ENCODE data around the gene KRT4.

DNA sequence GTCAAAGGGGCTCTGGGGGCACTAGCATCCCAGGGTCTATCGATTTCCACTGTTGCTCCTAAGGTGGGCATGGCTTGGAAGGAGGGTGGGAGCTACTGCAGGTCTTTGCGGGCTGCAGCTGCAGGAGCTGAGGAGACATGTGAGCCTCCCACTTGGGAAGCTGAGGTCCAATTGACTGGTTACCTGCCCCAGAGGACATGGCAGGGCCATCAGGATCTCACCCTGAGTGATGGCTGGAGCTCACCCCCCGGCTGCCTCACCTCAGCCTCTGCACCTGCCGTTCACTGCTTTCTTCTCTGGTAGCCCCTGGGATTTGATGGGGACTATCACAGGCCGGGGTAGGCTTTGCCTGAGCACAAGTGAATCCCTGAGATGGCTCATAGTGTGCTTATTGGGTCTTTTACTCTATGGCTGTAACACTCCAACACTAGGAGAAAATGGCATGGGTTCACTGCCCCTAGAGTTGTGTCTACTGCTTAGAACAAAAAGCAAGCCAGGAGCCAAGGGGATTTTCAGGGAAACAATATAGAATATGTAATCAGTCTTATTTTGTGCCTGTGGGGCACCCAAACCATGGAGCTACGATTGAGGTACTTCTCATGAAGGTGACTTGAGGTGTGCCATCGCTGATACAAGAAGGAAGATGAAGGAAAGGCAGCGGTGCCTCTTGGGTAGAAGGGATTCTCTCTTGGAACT lies 3.2 kb upstream of the KRT4 start:
- no peak for TF ChIP-seq POLR2A (IDR thresholded peaks at IDR 0.05)
- TF ChIP-seq, protein P1, sequence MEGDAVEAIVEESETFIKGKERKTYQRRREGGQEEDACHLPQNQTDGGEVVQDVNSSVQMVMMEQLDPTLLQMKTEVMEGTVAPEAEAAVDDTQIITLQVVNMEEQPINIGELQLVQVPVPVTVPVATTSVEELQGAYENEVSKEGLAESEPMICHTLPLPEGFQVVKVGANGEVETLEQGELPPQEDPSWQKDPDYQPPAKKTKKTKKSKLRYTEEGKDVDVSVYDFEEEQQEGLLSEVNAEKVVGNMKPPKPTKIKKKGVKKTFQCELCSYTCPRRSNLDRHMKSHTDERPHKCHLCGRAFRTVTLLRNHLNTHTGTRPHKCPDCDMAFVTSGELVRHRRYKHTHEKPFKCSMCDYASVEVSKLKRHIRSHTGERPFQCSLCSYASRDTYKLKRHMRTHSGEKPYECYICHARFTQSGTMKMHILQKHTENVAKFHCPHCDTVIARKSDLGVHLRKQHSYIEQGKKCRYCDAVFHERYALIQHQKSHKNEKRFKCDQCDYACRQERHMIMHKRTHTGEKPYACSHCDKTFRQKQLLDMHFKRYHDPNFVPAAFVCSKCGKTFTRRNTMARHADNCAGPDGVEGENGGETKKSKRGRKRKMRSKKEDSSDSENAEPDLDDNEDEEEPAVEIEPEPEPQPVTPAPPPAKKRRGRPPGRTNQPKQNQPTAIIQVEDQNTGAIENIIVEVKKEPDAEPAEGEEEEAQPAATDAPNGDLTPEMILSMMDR (IDR thresholded peaks at IDR 0.05), result no peak
